Activated CD8-positive, alpha-beta memory T cell treated with anti-CD3 and anti-CD28 coated beads for 24 hours (primary cell): ENCODE measurements around the gene LRRTM3.

Experiments
- DNase-seq: peaks from one replicate; pipeline ENCODE4 v3.0.0-alpha.2; 2020

LRRTM3 gene

GRCh38 chr10:66925896-66926715 lies at the start of gene LRRTM3:
Gene LRRTM3 (plus strand): TSS chr10:66926036.
- DNase-seq, result no peak

- no peak for DNase-seq
Observed at GRCh38 chr10:66877361-66877760, 48.5 kb upstream of the LRRTM3 start.

- DNase-seq, result no peak
Observed at GRCh38 chr10:66880292-66880691, 45.5 kb upstream of the LRRTM3 start.

- no peak for DNase-seq
Observed at GRCh38 chr10:66880826-66881225, 45.0 kb upstream of the LRRTM3 start.

- no peak for DNase-seq
Observed at GRCh38 chr10:66881814-66882213, 44.0 kb upstream of the LRRTM3 start.

GRCh38 chr10:66882271-66882670 lies 43.6 kb upstream of the LRRTM3 start:
- no peak for DNase-seq

GRCh38 chr10:66886848-66887247 lies 39.0 kb upstream of the LRRTM3 start:
- DNase-seq, result no peak

GRCh38 chr10:66888237-66888636 lies 37.6 kb upstream of the LRRTM3 start:
- DNase-seq, result no peak

GRCh38 chr10:66892871-66893270 lies 33.0 kb upstream of the LRRTM3 start:
- no peak for DNase-seq

GRCh38 chr10:66910671-66911070 lies 15.2 kb upstream of the LRRTM3 start:
- no peak for DNase-seq

GRCh38 chr10:66916030-66916429 lies 9.8 kb upstream of the LRRTM3 start:
- no peak for DNase-seq

GRCh38 chr10:66917104-66917503 lies 8.7 kb upstream of the LRRTM3 start:
- DNase-seq, result no peak

GRCh38 chr10:66919248-66919647 lies 6.6 kb upstream of the LRRTM3 start:
- no peak for DNase-seq

- DNase-seq, result no peak
Observed at GRCh38 chr10:66924674-66925345, 1.0 kb upstream of the LRRTM3 start.

GRCh38 chr10:66925373-66925772 lies 463 bp upstream of the LRRTM3 start:
- no peak for DNase-seq

- DNase-seq, result no peak
Observed at GRCh38 chr10:66926841-66927240, 1.0 kb downstream of the LRRTM3 start.

GRCh38 chr10:66927251-66927935 lies 1.6 kb downstream of the LRRTM3 start:
- DNase-seq, result no peak

GRCh38 chr10:66927971-66928770 lies 2.3 kb downstream of the LRRTM3 start:
- no peak for DNase-seq

- no peak for DNase-seq
Observed at GRCh38 chr10:66928776-66929175, 2.9 kb downstream of the LRRTM3 start.

- DNase-seq, result no peak
Observed at GRCh38 chr10:66929375-66929774, 3.5 kb downstream of the LRRTM3 start.

- no peak for DNase-seq
Observed at GRCh38 chr10:66931340-66931948, 5.6 kb downstream of the LRRTM3 start.

- DNase-seq, result no peak
Observed at GRCh38 chr10:66931949-66932343, 6.1 kb downstream of the LRRTM3 start.

GRCh38 chr10:66934711-66935110 lies 8.9 kb downstream of the LRRTM3 start:
- DNase-seq, result no peak
